ENCODE data around the gene PRKCE.

PRKCE gene

DNA sequence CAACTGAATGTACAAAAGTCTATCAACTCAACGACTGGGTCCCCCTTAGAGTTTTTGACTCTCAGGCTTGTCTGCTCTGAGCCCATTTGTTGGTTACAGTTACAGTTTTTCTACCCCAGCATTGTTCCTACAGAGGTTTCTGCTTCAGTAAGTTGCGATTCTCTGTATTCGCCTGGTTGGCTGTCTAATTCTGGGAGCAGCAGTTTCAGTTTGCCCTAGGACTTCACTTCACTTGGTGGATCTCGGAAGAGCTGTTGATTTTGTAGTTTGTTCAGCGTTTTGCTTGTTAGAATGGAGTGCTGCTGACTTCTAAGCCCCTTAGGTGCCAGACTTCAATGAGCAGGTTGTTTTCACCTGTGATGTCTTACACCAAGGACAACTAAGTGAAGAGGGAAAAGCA, 349.2 kb downstream of the PRKCE start:
- DNase-seq = no peak

DNA sequence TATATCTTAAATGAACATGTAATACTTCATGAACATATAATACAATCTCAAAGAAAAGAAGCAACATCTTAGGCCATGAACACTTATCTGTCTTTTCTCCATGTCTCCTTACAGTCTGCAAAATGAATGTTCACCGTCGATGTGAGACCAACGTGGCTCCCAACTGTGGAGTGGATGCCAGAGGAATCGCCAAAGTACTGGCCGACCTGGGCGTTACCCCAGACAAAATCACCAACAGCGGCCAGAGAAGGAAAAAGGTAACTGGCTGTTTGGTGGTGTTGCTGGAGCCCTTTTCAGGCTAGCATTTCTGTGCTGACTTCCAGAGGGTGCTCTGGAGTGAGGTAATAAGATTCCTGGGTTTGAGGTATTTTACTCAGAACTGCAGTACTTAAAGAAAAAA, 349.8 kb downstream of the PRKCE start:
- no peak for DNase-seq

DNA sequence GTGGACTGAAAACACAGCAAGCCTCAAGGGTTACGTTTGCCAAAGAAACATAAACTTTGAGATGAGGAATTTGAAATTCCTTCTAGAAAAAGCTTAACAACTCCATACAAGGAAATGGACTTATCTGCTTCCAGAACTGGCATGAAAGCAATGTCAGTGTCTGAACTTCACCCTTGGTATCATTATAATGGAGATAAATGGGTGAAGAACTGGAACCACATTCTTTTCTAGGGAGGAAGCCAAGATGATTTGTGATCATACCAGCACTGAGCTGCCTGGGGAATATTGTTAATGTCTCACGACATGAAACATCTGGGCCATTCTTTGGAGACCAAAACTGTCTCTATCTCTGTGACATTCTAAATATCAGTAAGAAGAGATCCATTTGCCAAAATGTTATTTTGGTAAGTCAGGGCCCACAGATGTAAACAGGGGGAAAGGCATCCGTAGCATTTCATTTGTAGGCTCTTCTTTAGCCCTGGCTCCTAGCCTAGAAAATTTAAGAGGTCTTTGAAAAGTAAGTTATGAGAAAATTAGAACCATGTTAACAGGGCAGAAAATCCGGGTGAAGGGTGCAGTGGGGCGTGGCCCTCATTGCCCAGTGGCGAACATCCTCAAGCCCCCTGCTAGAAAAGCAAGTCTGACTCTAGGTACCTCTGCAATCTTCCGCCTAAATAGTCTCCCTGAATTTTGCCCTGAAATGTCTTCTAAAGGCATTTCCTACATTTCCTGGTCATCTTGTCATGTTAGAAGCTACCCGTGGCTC, 350.4 kb downstream of the PRKCE start:
- DNase-seq = peak; percentile 75

GRCh38 chr2:46002507-46002883, 351.0 kb downstream of the PRKCE start:
- DNase-seq = peak; percentile 81

GRCh38 chr2:46002947-46003346, 351.5 kb downstream of the PRKCE start:
- no peak for DNase-seq

GRCh38 chr2:46003903-46004473, 352.5 kb downstream of the PRKCE start:
- DNase-seq = peak; percentile 14

DNA sequence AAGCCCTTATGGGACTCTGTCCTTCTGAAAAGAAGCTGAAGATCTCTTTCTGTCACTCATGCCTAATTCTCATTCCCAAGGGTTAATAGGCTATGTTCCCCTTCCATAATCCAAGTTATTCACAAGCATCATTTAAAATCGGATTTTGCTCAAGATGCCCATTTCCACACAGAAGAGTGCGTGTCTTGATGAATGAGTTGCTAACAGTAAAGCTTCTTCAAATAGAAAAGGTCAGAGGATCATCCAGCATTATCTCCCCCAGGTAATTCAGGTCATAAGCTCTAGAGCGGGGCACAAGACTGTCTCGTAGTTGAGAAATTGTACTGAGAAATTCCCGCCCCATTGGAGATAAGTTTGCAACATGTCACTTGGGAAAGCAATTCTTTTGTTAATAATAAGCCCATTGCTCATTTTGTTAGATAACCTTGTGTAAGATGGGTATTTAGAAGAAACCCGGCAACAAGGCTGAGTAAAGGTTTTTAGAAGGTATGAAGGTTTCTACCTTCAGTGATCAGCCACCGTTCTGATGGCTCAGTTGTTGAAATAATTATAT, 355.1 kb downstream of the PRKCE start:
- DNase-seq = no peak

GRCh38 chr2:46007412-46007811, 355.9 kb downstream of the PRKCE start:
- no peak for DNase-seq

DNA sequence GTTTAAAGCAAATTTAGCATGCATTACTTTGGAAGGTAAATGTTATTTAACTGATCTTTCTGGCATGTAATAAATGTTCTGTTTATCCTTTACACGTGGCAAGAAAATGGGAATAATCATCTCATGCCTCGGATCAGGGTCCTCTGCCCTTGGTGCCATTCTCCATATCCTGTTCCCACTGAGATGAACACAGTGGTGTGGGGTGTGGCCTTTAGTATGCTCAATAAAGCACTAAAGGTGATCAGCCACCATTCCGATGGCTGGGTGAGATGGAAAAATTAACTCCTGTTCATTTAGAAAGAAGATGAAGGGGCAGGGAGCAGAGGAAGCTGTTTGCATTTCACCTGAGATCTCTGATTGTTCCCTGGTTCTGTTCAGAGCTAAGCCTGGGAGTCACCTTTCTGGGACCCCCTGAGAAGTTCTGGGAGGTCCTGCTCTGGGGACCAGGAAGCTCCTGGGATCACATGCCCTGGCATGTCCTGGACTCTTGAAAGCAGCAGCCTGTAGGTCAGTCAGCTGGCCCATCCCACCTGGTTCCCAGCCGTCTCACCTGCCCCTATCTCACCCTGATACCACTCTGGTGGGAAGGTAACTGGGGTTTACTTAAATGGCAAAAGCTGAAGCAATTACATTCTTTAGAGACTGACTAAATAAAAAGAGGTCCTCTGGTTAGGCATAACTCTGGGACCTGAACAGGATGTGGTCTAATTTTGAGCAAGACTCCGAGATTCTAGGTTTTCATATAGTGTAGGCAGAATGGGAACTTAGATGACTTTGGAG, 356.8 kb downstream of the PRKCE start:
- peak; percentile 54 for DNase-seq

DNA sequence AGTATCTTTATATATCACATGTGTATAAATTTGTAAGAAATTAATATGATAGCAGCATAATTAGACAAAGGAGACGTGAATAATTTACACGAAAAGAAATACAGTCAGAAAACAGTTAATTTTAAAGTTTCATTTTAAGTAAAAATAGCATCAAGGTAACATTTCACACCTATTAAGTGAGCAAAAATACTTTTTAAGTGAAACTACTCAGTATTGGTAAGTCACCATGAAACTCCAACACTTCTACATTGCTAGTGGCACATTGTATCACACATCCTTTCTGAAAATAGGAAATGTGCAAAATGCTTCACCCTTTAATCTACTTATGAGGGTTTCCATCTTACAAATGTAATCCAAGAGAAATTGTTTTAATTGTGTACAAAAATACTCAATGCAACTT, 357.8 kb downstream of the PRKCE start:
- DNase-seq = no peak

DNA sequence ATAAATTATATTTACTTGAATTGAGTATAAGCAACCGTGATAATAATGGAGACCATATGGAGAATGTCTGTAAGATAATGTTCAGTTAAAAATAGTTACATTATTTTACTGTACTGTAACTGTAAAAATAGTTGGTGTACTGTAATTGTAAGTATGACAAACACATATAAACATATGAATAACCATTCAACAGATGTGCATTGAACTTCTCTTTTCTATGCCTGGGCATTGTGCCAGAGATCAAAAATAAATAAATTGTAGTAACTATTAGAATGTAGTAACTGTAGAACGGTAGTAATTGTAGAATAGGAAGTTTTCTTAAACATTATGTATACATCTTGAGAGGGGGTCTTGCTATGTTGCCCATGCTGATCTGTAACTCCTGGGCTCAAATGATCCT, 358.3 kb downstream of the PRKCE start:
- peak; percentile 25 for DNase-seq

- DNase-seq = no peak
Measured at GRCh38 chr2:46010223-46010924, 358.9 kb downstream of the PRKCE start.

- peak; percentile 48 for DNase-seq
Measured at GRCh38 chr2:46010925-46011490, 359.5 kb downstream of the PRKCE start.

- peak; percentile 29 for DNase-seq
Measured at GRCh38 chr2:46012618-46013240, 361.3 kb downstream of the PRKCE start.

DNA sequence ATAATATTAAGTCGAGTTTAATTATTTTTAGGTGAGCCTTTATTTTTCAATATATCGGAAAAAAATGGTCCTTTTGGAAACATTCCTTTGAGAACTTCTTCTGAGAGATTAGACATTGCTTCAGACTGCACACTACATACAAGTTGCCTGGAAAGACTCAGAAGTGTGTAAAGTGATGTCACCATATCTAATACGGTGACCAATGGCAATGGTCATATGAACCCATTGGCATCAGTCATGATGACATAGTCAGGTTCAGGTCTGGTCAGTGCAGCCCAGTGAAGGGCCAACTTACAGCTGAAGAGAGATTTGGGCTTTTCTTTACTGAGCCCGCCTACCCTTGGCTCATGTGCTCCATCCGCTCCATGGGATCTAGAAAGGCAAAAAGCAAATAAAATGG, 362.3 kb downstream of the PRKCE start:
- DNase-seq = no peak

GRCh38 chr2:46014911-46015654, 363.6 kb downstream of the PRKCE start:
- peak; percentile 85 for DNase-seq

DNA sequence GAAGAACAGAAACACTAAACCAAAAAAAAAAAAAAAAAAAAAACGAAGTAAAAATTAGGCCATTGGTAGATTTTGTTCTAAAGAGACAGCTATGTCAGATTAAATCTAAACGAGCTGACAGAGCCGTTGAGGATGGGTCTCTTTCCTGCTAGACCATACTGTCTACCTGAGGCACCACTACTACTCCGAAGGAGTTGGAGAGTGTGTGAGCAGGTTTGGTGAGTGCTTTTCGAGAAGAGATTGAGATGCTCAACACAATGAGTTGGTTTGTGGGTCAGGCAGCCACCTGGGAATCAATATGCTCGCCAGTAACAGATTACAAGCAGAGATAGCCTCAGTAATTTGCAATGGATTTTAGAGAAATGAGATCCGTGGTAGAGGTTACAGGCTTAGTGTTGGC, 364.2 kb downstream of the PRKCE start:
- DNase-seq = no peak

- no peak for DNase-seq
Measured at GRCh38 chr2:46016091-46016490, 364.6 kb downstream of the PRKCE start.

DNA sequence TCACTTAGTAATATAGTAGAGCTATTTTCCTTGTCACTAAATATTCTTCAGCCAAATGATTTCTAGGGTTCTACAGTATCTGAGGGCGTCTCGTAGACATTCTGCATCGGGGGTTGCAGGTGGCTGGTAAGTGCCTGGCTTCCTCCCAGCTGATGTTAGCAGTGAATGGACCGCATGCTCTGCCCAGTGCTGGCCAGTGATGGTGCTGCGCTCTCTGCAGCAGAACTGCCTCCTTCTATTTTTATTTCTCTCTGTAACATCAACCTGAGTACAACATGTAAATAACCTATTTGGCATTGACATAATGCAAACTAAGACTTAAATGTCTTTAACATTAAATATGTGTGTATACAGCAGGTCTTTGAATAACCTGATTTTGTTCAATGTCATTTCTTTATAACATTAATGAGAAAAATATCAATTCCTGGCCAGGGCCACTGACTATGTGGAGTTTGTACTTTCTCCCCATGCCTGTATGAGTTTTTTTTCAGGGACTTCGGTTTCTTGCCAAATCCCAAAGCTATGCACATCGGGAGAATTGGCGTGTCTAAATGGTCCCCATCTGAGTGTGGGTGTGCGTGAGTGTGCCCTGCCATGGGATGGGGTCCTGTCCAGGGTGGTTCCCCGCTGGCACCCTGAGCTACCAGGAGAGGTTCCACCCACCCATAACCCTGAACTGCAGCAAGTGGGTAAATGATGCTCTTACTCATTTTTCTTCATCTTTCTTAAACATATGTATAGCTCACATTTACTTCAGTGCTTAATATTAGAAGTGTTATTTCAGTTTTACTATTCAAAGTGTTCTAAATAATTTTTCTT, 367.5 kb downstream of the PRKCE start:
- DNase-seq = no peak

GRCh38 chr2:46020416-46020815, 368.9 kb downstream of the PRKCE start:
- DNase-seq = peak; percentile 55

Measured in fibroblast of skin of back (primary cell).